Hepatocyte (in vitro differentiated cells): Measurements from ENCODE around the gene TMC6. TPM values are rescaled to one million over a fixed set of nuclear protein-coding genes. Genes with fewer than 3 reads are reported as not detected.

Source experiments
- DNase-seq: peaks from one replicate; pipeline ENCODE4 v3.0.0-alpha.2; 2016; ENCODE audit warnings: low spot score
- H2AFZ ChIP-seq: fragments of 200-600 bp; sonication (generic); 2 replicates; pipeline ENCODE4 v1.6.0; 2016; ENCODE audit warnings: antibody characterized with exemption, mild to moderate bottlenecking
- H3K27ac ChIP-seq: fragments of 200-600 bp; sonication (generic); 2 replicates; pipeline ENCODE4 v1.5.1; 2016; ENCODE audit warnings: mild to moderate bottlenecking
- H3K27me3 ChIP-seq: fragments of 200-600 bp; sonication (generic); 2 replicates; pipeline ENCODE4 v1.6.1; 2016
- H3K36me3 ChIP-seq: fragments of 200-600 bp; sonication (generic); replicated peaks from 2 replicates; pipeline ENCODE4 v1.5.1; 2016; ENCODE audit warnings: low read depth; ENCODE audit not compliant: insufficient read depth
- H3K4me1 ChIP-seq: fragments of 200-600 bp; sonication (generic); 2 replicates; pipeline ENCODE4 v1.5.1; 2016; ENCODE audit warnings: mild to moderate bottlenecking, moderate library complexity; ENCODE audit not compliant: insufficient read depth
- H3K4me2 ChIP-seq: fragments of 200-600 bp; sonication (generic); 2 replicates; pipeline ENCODE4 v1.6.0; 2016
- H3K4me3 ChIP-seq: fragments of 200-600 bp; sonication (generic); 2 replicates; pipeline ENCODE4 v1.5.1; 2016; ENCODE audit warnings: mild to moderate bottlenecking
- H3K79me2 ChIP-seq: fragments of 200-600 bp; sonication (generic); 2 replicates; pipeline ENCODE4 v1.6.0; 2017; ENCODE audit warnings: mild to moderate bottlenecking
- H3K9me2 ChIP-seq: fragments of 200-600 bp; sonication (generic); replicated peaks from 2 replicates; pipeline ENCODE4 v1.6.0; 2017; ENCODE audit warnings: mild to moderate bottlenecking; ENCODE audit not compliant: insufficient read depth
- H3K9me3 ChIP-seq: fragments of 200-600 bp; sonication (generic); 2 replicates; pipeline ENCODE4 v1.5.1; 2016; ENCODE audit warnings: low read depth, mild to moderate bottlenecking
- H4K20me1 ChIP-seq: fragments of 200-600 bp; sonication (generic); 2 replicates; pipeline ENCODE4 v1.6.0; 2016; ENCODE audit warnings: mild to moderate bottlenecking; ENCODE audit not compliant: insufficient read depth, poor library complexity, severe bottlenecking
- EZH2 ChIP-seq: fragments of 200-600 bp; sonication (generic); IDR thresholded peaks from 2 replicates; pipeline ENCODE4 v1.6.1; 2016; ENCODE audit warnings: antibody characterized with exemption, mild to moderate bottlenecking, borderline replicate concordance
- EZH2phosphoT487 ChIP-seq: fragments of 200-600 bp; sonication (generic); IDR thresholded peaks from one replicate; pipeline ENCODE4 v1.6.1; 2018; ENCODE audit warnings: antibody characterized with exemption, mild to moderate bottlenecking, low read depth, moderate library complexity; ENCODE audit not compliant: unreplicated experiment, severe bottlenecking
- WGBS: methylation state at CpG from one replicate; pipeline ENCODE4 v1.1.6; 2016; ENCODE audit warnings: low lambda C conversion rate; ENCODE audit errors: missing lambda C conversion rate; 5-methylcytosine and 5-hydroxymethylcytosine counted together
- polyA plus RNA-seq: library from polyadenylated mRNA; unstranded; fragments of >200 nt; fragmentation: Nextera tagmentation; extraction: Ambion mirVana; gene quantifications from 2 replicates; pipeline ENCODE4 v1.2.1, GENCODE V29; 2016
- total RNA-seq: library from RNA; depleted of rRNA; stranded (reverse); fragments of >200 nt; gene quantifications from 2 replicates; pipeline ENCODE4 v1.2.3, GENCODE V29; 2014
- TF ChIP-seq, protein P1 (sequence below): fragments of 200-600 bp; sonication (generic); IDR thresholded peaks from 2 replicates; pipeline ENCODE4 v1.5.1; 2016; ENCODE audit warnings: antibody characterized with exemption, mild to moderate bottlenecking; ENCODE audit not compliant: poor library complexity

Gene TMC6
- total and polyA plus RNA-seq, 2 experiments from 2014 or later = 26.7 to 57.9 TPM

DNA sequence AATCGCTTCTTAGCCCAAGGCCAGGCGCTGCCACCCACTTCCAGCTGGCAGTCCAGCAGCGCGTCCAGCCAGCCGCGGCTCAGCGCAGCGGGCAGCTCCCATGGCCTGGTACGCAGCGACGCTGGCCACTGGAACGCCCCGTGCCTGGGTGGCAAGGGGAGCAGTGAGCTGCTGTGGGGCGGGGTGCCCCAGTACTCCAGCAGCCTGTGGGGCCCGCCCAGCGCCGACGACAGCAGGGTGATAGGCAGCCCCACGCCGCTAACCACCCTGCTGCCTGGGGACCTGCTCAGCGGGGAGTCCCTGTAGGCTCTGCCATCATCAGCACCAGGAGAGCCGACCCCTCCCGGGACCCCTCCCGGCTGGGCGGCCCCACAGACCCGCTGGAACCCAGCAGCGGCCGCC, 24.0 kb downstream of the TMC6 start:
- H3K79me2 ChIP-seq = no peaks in the 10 kb centered on the region
- no peak overlapping the region for H3K27ac ChIP-seq
- DNase-seq = no peak
- H3K9me2 ChIP-seq = no peaks in the 10 kb centered on the region
- no peak overlapping the region for H3K4me2 ChIP-seq
- TF ChIP-seq, protein P1, sequence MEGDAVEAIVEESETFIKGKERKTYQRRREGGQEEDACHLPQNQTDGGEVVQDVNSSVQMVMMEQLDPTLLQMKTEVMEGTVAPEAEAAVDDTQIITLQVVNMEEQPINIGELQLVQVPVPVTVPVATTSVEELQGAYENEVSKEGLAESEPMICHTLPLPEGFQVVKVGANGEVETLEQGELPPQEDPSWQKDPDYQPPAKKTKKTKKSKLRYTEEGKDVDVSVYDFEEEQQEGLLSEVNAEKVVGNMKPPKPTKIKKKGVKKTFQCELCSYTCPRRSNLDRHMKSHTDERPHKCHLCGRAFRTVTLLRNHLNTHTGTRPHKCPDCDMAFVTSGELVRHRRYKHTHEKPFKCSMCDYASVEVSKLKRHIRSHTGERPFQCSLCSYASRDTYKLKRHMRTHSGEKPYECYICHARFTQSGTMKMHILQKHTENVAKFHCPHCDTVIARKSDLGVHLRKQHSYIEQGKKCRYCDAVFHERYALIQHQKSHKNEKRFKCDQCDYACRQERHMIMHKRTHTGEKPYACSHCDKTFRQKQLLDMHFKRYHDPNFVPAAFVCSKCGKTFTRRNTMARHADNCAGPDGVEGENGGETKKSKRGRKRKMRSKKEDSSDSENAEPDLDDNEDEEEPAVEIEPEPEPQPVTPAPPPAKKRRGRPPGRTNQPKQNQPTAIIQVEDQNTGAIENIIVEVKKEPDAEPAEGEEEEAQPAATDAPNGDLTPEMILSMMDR = no peak
- no peak for TF ChIP-seq EZH2
- TF ChIP-seq EZH2phosphoT487 = no peak
- H3K36me3 ChIP-seq = no peaks in the 10 kb centered on the region
- no peaks in the 10 kb centered on the region for H3K9me3 ChIP-seq
- no peaks in the 10 kb centered on the region for H3K27me3 ChIP-seq
- peaks cover 17% of the 10 kb centered on the region for H3K4me1 ChIP-seq
- H4K20me1 ChIP-seq = no peaks in the 10 kb centered on the region
- WGBS = 96% methylated on average over 28 of the region's 28 CpGs
- no peak overlapping the region for H2AFZ ChIP-seq
- no peak overlapping the region for H3K4me3 ChIP-seq

DNA sequence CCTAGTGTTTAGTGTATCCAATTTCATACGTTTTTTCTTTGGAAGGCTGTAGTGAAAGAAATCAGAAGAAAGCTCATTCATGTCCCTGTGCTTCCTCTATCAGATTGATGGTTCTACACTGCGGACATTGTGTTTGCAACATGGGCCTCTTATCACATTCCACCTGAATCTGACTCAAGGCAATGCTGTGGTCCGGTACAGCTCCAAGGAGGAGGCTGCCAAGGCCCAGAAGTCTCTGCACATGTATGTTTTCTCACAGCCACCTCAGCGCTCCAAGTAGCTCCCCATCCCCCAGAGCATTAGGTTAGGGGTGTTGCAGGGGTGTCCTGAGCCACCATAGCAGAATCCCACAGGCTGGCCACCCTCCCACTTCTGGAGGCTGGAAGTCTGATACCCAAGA, 25.2 kb downstream of the TMC6 start:
- H3K27ac ChIP-seq = peak overlapping the region; percentile 72
- H3K4me2 ChIP-seq = no peak overlapping the region
- H3K4me1 ChIP-seq = peaks cover 17% of the 10 kb centered on the region
- H3K9me3 ChIP-seq = no peaks in the 10 kb centered on the region
- no peaks in the 10 kb centered on the region for H3K9me2 ChIP-seq
- TF ChIP-seq EZH2 (no peak), EZH2phosphoT487 (no peak)
- TF ChIP-seq, protein P1 = no peak
- no peak overlapping the region for H3K4me3 ChIP-seq
- H2AFZ ChIP-seq = no peak overlapping the region
- no peaks in the 10 kb centered on the region for H3K27me3 ChIP-seq
- WGBS = 71% methylated on average over 4 of the region's 4 CpGs
- no peaks in the 10 kb centered on the region for H3K79me2 ChIP-seq
- no peak for DNase-seq
- no peaks in the 10 kb centered on the region for H4K20me1 ChIP-seq
- H3K36me3 ChIP-seq = no peaks in the 10 kb centered on the region

DNA sequence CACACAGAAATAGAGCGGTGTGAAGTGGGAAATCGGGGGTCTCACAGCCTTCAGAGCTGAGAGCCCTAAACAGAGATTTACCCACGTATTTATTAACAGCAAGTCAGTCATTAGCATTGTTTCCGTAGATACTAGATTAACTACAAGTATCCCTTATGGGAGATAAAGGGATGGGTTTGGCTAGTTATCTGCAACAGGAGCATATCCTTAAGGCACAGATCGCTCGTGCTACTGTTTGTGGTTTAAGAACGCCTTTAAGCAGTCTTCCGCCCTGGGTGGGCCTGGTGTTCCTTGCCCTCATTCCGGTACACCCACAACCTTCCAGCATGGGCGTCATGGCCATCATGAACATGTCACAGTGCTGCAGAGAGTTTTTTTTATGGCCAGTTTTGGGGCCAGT, 27.0 kb downstream of the TMC6 start:
- DNase-seq = no peak
- Histone ChIP-seq H3K36me3 (no peaks in the 10 kb centered on the region), H3K27ac (no peak overlapping the region), H3K9me2 (no peaks in the 10 kb centered on the region), H4K20me1 (no peaks in the 10 kb centered on the region), H3K4me3 (no peak overlapping the region), H3K27me3 (no peaks in the 10 kb centered on the region), H2AFZ (no peak overlapping the region), H3K9me3 (no peaks in the 10 kb centered on the region), H3K79me2 (no peaks in the 10 kb centered on the region), H3K4me2 (no peak overlapping the region), H3K4me1 (peaks cover 16% of the 10 kb centered on the region)
- TF ChIP-seq, protein P1 = no peak
- TF ChIP-seq EZH2 = no peak
- TF ChIP-seq EZH2phosphoT487 = no peak
- WGBS = 98% methylated on average over 10 of the region's 10 CpGs

DNA sequence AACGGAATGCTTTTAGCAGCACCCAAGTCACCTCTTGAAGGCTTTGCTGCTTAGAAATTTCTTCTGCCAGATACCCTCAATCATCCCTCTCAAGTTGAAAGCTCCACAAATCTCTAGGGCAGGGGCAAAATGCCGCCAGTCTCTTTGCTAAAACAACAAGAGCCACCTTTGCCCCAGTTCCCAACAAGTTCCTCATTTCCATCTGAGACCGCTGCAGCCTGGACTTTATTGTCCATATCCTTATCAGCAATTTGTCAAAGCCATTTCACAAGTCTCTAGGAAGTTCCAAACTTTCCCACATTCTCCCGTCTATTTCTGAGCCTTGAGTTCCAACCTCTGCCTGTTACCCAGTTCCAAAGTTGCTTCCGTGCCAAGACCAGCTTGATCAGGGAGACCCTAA, 27.4 kb downstream of the TMC6 start:
- Histone ChIP-seq H3K27me3 (no peaks in the 10 kb centered on the region), H3K79me2 (no peaks in the 10 kb centered on the region), H4K20me1 (no peaks in the 10 kb centered on the region), H3K4me2 (no peak overlapping the region), H3K9me2 (no peaks in the 10 kb centered on the region), H3K9me3 (no peaks in the 10 kb centered on the region), H3K4me3 (no peak overlapping the region), H3K27ac (no peak overlapping the region), H3K4me1 (peaks cover 12% of the 10 kb centered on the region), H3K36me3 (no peaks in the 10 kb centered on the region), H2AFZ (no peak overlapping the region)
- no peak for TF ChIP-seq EZH2phosphoT487
- 83% methylated on average over 5 of the region's 5 CpGs for WGBS
- DNase-seq = no peak
